Measurements from ENCODE around the gene STK39. TPM values are rescaled to one million over a fixed set of nuclear protein-coding genes. Genes with fewer than 3 reads are reported as not detected.

The STK39 gene
- total RNA-seq, 1 donor from 2014 or later = 26.9 TPM

DNA sequence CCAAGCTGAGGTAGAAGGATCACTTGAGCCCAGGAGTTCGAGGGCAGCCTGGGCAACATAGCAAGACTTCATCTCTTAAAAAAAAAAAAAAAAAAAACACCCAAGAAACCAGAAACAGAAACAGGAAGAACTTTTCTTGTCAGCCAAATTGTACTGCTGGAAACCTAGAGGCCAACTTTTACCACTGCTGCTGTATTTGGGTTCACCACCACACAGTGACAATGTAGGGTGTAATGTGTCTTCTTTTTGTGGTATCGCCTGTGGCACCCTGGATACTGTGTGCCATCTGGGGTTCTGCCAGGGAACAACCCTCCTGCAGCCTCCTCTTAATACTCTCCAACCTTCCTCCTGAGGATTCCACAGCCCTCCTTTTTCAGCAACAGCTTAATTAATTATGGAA, 72.6 kb downstream of the STK39 start:
- no peak for DNase-seq (ENCODE audit: extremely low spot score, unreplicated experiment)
- Mint-ChIP-seq H3K9me3 (ENCODE audit: unreplicated experiment) (no peaks in the 10 kb centered on the region), H3K4me3 (ENCODE audit: unreplicated experiment) (no peak overlapping the region), H3K4me1 (ENCODE audit: unreplicated experiment) (peaks cover 29% of the 10 kb centered on the region), H3K27ac (ENCODE audit: unreplicated experiment) (no peak overlapping the region), H3K27me3 (ENCODE audit: unreplicated experiment) (no peaks in the 10 kb centered on the region), H3K36me3 (ENCODE audit: unreplicated experiment) (peaks cover 17% of the 10 kb centered on the region)
- TF ChIP-seq, protein P1, sequence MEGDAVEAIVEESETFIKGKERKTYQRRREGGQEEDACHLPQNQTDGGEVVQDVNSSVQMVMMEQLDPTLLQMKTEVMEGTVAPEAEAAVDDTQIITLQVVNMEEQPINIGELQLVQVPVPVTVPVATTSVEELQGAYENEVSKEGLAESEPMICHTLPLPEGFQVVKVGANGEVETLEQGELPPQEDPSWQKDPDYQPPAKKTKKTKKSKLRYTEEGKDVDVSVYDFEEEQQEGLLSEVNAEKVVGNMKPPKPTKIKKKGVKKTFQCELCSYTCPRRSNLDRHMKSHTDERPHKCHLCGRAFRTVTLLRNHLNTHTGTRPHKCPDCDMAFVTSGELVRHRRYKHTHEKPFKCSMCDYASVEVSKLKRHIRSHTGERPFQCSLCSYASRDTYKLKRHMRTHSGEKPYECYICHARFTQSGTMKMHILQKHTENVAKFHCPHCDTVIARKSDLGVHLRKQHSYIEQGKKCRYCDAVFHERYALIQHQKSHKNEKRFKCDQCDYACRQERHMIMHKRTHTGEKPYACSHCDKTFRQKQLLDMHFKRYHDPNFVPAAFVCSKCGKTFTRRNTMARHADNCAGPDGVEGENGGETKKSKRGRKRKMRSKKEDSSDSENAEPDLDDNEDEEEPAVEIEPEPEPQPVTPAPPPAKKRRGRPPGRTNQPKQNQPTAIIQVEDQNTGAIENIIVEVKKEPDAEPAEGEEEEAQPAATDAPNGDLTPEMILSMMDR (IDR thresholded peaks at IDR 0.05) = no peak

DNA sequence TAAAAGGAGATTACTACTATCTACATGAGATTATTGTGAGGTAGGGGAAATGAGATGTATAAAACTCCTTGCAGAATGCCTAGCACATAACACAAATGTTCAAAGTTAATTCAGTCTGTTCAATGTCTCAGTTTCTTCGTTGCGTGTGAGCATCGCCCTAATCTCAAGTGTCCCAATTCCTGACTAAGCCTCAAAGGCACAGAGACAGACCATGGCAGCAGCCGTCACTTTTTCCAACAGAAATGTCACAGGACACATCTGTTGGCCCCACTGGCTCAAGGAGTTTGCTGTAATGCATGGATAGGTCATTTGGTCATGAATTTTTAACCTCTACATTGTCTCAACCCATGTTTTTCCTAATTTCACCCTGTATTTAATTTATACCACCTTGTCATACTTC, 75.3 kb downstream of the STK39 start:
- TF ChIP-seq, protein P1 (IDR thresholded peaks at IDR 0.05) = no peak
- Mint-ChIP-seq H3K27ac (ENCODE audit: unreplicated experiment) (no peak overlapping the region), H3K9me3 (ENCODE audit: unreplicated experiment) (no peaks in the 10 kb centered on the region), H3K27me3 (ENCODE audit: unreplicated experiment) (no peaks in the 10 kb centered on the region), H3K4me1 (ENCODE audit: unreplicated experiment) (peaks cover 33% of the 10 kb centered on the region), H3K36me3 (ENCODE audit: unreplicated experiment) (peaks cover 14% of the 10 kb centered on the region), H3K4me3 (ENCODE audit: unreplicated experiment) (no peak overlapping the region)
- DNase-seq (ENCODE audit: extremely low spot score, unreplicated experiment) = no peak

DNA sequence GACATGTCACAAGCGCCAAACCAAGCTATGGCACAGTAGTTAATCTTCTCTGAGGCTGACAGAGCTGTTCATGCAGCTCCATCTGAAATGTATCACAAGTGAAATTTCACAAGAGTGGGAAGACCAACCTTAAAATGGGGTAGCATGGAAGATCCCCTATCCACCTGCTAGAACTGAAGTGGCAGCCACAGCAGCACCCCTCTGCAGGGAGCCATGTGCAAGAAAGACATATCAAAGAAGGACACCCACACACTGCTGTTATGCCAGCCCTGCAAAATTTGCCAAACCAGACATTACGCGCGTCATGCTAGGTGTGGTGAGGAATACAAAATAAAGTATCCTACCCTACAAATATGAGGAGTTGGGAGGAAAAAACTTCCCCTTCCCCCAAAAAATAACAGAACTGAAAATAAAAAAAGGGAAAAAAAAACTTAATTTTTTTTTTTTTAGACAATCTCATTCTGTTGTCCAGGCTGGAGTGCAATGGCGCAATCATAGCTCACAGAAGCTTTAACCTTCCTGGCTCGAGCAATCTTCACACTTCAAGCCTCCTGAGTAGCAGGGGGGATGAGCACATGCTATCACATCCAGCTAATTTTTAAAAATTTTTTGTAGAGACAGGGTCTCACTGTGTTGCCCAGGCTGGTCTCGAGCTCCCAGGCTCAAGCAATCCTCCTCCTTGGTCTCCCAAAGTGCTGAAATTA, 76.2 kb downstream of the STK39 start:
- no peaks in the 10 kb centered on the region for H3K27me3 Mint-ChIP-seq (ENCODE audit: unreplicated experiment)
- peaks cover 21% of the 10 kb centered on the region for H3K36me3 Mint-ChIP-seq (ENCODE audit: unreplicated experiment)
- H3K4me3 Mint-ChIP-seq (ENCODE audit: unreplicated experiment) = no peak overlapping the region
- TF ChIP-seq, protein P1 (IDR thresholded peaks at IDR 0.05) = no peak
- H3K9me3 Mint-ChIP-seq (ENCODE audit: unreplicated experiment) = no peaks in the 10 kb centered on the region
- no peak overlapping the region for H3K27ac Mint-ChIP-seq (ENCODE audit: unreplicated experiment)
- no peak for DNase-seq (ENCODE audit: extremely low spot score, unreplicated experiment)
- H3K4me1 Mint-ChIP-seq (ENCODE audit: unreplicated experiment) = peaks cover 35% of the 10 kb centered on the region

DNA sequence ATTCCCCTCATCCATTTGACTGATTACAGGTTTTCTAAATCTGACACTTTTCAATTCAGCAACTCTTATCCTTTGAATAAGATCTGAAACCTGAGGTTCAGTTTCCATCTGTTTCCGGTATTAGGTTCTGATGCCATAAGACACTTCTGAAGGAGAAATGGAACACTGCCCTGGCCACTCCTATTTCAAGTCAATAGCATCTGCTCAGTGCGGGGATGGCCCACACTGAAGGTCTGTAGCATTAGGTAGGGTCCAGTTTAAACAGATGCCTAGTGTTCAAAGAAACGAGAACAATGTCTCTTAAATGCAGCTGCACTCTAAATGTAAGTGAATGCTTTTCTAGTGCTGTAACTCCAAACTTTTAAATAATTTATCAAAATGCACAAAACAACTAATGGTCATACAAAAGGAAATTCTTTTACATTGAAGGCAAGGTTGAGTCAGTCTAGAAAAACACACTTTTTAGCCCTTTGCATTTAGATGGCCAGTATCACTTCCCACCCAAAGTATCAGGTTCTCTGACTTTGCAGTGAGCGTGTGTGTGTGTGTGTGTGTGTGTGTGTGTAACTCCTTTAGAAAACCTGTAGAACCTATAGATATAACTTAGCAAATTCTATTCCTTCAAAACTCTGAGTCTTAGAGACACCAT, 78.2 kb downstream of the STK39 start:
- H3K27me3 Mint-ChIP-seq (ENCODE audit: unreplicated experiment) = no peaks in the 10 kb centered on the region
- no peak overlapping the region for H3K4me3 Mint-ChIP-seq (ENCODE audit: unreplicated experiment)
- TF ChIP-seq, protein P1 (IDR thresholded peaks at IDR 0.05) = no peak
- no peak for DNase-seq (ENCODE audit: extremely low spot score, unreplicated experiment)
- H3K9me3 Mint-ChIP-seq (ENCODE audit: unreplicated experiment) = no peaks in the 10 kb centered on the region
- peaks cover 24% of the 10 kb centered on the region for H3K36me3 Mint-ChIP-seq (ENCODE audit: unreplicated experiment)
- H3K27ac Mint-ChIP-seq (ENCODE audit: unreplicated experiment) = peak overlapping the region; percentile 75
- H3K4me1 Mint-ChIP-seq (ENCODE audit: unreplicated experiment) = peaks cover 45% of the 10 kb centered on the region

DNA sequence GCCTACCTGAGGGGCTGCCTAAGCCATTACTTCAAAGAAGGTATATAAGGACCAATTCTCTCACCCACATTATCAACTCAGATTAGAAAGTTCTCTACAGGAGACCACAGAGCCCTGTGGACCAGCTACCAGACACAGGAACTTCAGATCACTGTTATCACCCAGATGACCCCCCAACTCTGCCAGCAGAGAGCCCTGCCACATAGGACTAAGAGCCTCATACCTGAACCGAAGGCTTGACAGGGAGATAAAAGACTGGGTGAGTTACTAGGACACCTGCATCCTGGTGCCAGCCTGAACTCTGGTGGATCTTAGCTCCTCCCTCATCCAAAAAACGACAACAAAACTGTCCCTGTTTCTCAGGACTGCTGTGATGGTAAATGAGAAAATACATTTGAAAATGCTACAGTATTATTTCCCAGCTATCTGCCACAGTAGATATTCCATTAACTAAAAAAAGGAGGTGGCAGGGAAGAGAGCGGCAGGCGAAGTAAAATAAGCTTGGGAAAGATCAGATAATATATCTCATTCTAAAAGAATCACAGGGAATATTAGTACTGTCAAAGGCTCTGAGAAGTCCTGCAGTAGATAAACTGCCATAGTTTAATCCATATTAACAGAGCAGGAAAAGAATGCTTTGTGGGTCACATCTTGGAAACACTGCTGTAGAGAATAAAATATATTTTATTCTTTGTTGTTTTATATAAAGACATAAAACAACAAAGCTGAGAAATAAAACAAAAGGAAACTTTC, 79.7 kb downstream of the STK39 start:
- no peak for DNase-seq (ENCODE audit: extremely low spot score, unreplicated experiment)
- no peak overlapping the region for H3K4me3 Mint-ChIP-seq (ENCODE audit: unreplicated experiment)
- H3K9me3 Mint-ChIP-seq (ENCODE audit: unreplicated experiment) = no peaks in the 10 kb centered on the region
- peaks cover 45% of the 10 kb centered on the region for H3K4me1 Mint-ChIP-seq (ENCODE audit: unreplicated experiment)
- TF ChIP-seq, protein P1 (IDR thresholded peaks at IDR 0.05) = no peak
- no peaks in the 10 kb centered on the region for H3K27me3 Mint-ChIP-seq (ENCODE audit: unreplicated experiment)
- H3K27ac Mint-ChIP-seq (ENCODE audit: unreplicated experiment) = no peak overlapping the region
- peaks cover 26% of the 10 kb centered on the region for H3K36me3 Mint-ChIP-seq (ENCODE audit: unreplicated experiment)
